Neural cell (in vitro differentiated cells): Measurements from ENCODE around the gene FARP1. TPM values are rescaled to one million over a fixed set of nuclear protein-coding genes. Genes with fewer than 3 reads are reported as not detected.

Source experiments
- H2AFZ ChIP-seq: fragments of 200-600, 300-800 bp; sonication (generic), shearing (Covaris generic); 2 replicates; pipeline ENCODE4 v1.6.0; 2014; ENCODE audit warnings: low read depth, mild to moderate bottlenecking, antibody characterized with exemption, low read length, moderate library complexity
- H3F3A ChIP-seq: fragments of 200-600 bp; shearing (Covaris generic); 2 replicates; pipeline ENCODE4 v1.6.1; 2016; ENCODE audit warnings: mild to moderate bottlenecking, moderate library complexity, mixed read lengths, antibody characterized with exemption, low read length; ENCODE audit not compliant: insufficient read depth, poor library complexity, severe bottlenecking
- H3K27ac ChIP-seq: fragments of 200-600, 300-800 bp; sonication (generic), shearing (Covaris generic); 2 replicates; pipeline ENCODE4 v1.5.1; 2014; ENCODE audit warnings: mild to moderate bottlenecking, low read length, moderate library complexity
- H3K27me3 ChIP-seq: fragments of 300-800, 200-600 bp; sonication (generic), shearing (Covaris generic); 2 replicates; pipeline ENCODE4 v1.6.0; 2014; ENCODE audit warnings: mild to moderate bottlenecking, low read depth, low read length, moderate library complexity; ENCODE audit not compliant: insufficient read depth
- H3K36me3 ChIP-seq: fragments of 300-800, 200-600 bp; sonication (generic), shearing (Covaris generic); 2 replicates; pipeline ENCODE4 v1.5.1; 2014; ENCODE audit warnings: mild to moderate bottlenecking, antibody characterized with exemption, low read length, moderate library complexity; ENCODE audit not compliant: insufficient read depth
- H3K4me2 ChIP-seq: fragments of 300-800, 200-600 bp; sonication (generic), shearing (Covaris generic); 2 replicates; pipeline ENCODE4 v1.6.0; 2014; ENCODE audit warnings: mild to moderate bottlenecking, low read length
- H3K4me3 ChIP-seq: fragments of 300-800, 200-600 bp; sonication (generic), shearing (Covaris generic); 2 replicates; pipeline ENCODE4 v1.5.1; 2014; ENCODE audit warnings: mild to moderate bottlenecking, low read length, moderate library complexity
- H3K79me2 ChIP-seq: fragments of 200-600 bp; shearing (Covaris generic); replicated peaks from 2 replicates; pipeline ENCODE4 v1.6.0; 2014; ENCODE audit warnings: mild to moderate bottlenecking, low read length, moderate library complexity; ENCODE audit not compliant: insufficient read depth
- H3K9ac ChIP-seq: fragments of 300-800, 200-600 bp; sonication (generic), shearing (Covaris generic); 2 replicates; pipeline ENCODE4 v1.6.1; 2016; ENCODE audit warnings: mild to moderate bottlenecking, low read length, mixed read lengths
- H3K9me2 ChIP-seq: fragments of 200-600 bp; shearing (Covaris generic); 2 replicates; pipeline ENCODE4 v1.6.1; 2016; ENCODE audit warnings: mild to moderate bottlenecking, low read length, mixed read lengths; ENCODE audit not compliant: insufficient read depth
- H3K9me3 ChIP-seq: fragments of 200-600, 300-800 bp; sonication (generic), shearing (Covaris generic); 2 replicates; pipeline ENCODE4 v1.6.1; 2016; ENCODE audit warnings: mild to moderate bottlenecking, mixed run types, low read length, moderate library complexity, mixed read lengths
- H4K20me1 ChIP-seq: fragments of 200-600 bp; shearing (Covaris generic); 2 replicates; pipeline ENCODE4 v1.6.1; 2016; ENCODE audit warnings: mild to moderate bottlenecking, mixed run types; ENCODE audit not compliant: insufficient read depth
- EP300 ChIP-seq: fragments of 450-650 bp; conservative IDR thresholded peaks from 2 replicates; pipeline ENCODE4 v1.6.1; 2014; ENCODE audit warnings: antibody characterized with exemption, mild to moderate bottlenecking, moderate library complexity; ENCODE audit not compliant: poor library complexity, severe bottlenecking
- EZH2 ChIP-seq: fragments of 200-600, 300-800 bp; shearing (Covaris generic), sonication (generic); IDR thresholded peaks from 2 replicates; pipeline ENCODE4 v1.6.1; 2014; ENCODE audit warnings: antibody characterized with exemption, low read length, borderline replicate concordance, mild to moderate bottlenecking; ENCODE audit not compliant: insufficient read depth, poor library complexity, severe bottlenecking
- MXI1 ChIP-seq: fragments of 450-650 bp; conservative IDR thresholded peaks from 2 replicates; pipeline ENCODE4 v1.6.1; 2014; ENCODE audit warnings: antibody characterized with exemption, mild to moderate bottlenecking; ENCODE audit not compliant: poor library complexity, severe bottlenecking
- POLR2AphosphoS5 ChIP-seq: IDR thresholded peaks from 2 replicates; pipeline ENCODE4 v1.6.1; 2012
- RAD21 ChIP-seq: fragments of 450-650 bp; conservative IDR thresholded peaks from 2 replicates; pipeline ENCODE4 v1.6.1; 2014; ENCODE audit warnings: antibody characterized with exemption, mild to moderate bottlenecking, moderate library complexity
- SMC3 ChIP-seq: fragments of 450-650 bp; conservative IDR thresholded peaks from 2 replicates; pipeline ENCODE4 v1.6.1; 2014; ENCODE audit warnings: antibody characterized with exemption, mild to moderate bottlenecking, moderate library complexity; ENCODE audit not compliant: poor library complexity
- TAF1 ChIP-seq: IDR thresholded peaks from 2 replicates; pipeline ENCODE4 v1.6.1; 2012; ENCODE audit warnings: low read depth
- polyA plus RNA-seq: library from polyadenylated mRNA; depleted of rRNA; stranded (reverse); fragments of >200 nt; gene quantifications from 2 replicates; pipeline ENCODE4 v1.2.3, GENCODE V29; 2014
- TF ChIP-seq, protein P1 (sequence below): fragments of 450-650 bp; IDR thresholded peaks from 2 replicates; pipeline ENCODE4 v1.5.1; 2014; ENCODE audit warnings: antibody characterized with exemption, mild to moderate bottlenecking, moderate library complexity; ENCODE audit not compliant: poor library complexity, severe bottlenecking
- TF ChIP-seq, protein P2 (sequence below): IDR thresholded peaks from 2 replicates; pipeline ENCODE4 v1.6.1; 2012; ENCODE audit warnings: borderline replicate concordance

The FARP1 gene
- polyA plus RNA-seq, 1 donor from 2014 or later: 19.7 TPM

DNA sequence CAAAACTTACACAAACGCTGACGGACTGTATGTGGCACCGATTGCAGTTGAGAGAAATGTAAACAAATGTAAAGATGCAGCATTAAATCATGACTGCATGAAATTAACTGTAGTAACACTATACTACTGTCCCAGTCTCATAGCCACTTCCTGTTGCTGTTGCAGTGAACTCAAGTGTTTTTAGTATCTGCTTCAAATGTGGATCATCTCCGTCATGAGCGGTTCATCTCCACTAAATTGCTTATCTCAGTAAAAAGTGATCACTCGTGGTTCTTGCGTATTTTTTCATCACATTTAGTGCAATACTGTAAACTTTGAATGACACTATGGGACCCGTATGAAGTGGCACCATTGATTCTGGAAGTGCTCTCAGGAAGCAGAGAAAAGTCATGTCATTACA lies 94.4 kb downstream of the FARP1 start:
- no peaks in the 10 kb centered on the region for H3K9me3 ChIP-seq
- H3K9ac ChIP-seq: no peak overlapping the region
- H2AFZ ChIP-seq: no peak overlapping the region
- H4K20me1 ChIP-seq: no peaks in the 10 kb centered on the region
- no peak overlapping the region for H3K27ac ChIP-seq
- H3K9me2 ChIP-seq: no peaks in the 10 kb centered on the region
- H3K36me3 ChIP-seq: no peaks in the 10 kb centered on the region
- no peaks in the 10 kb centered on the region for H3F3A ChIP-seq
- no peak overlapping the region for H3K4me2 ChIP-seq
- H3K4me3 ChIP-seq: no peak overlapping the region
- no peak for TF ChIP-seq EP300
- no peak for TF ChIP-seq TAF1
- H3K79me2 ChIP-seq: peaks cover 19% of the 10 kb centered on the region
- no peaks in the 10 kb centered on the region for H3K27me3 ChIP-seq

DNA sequence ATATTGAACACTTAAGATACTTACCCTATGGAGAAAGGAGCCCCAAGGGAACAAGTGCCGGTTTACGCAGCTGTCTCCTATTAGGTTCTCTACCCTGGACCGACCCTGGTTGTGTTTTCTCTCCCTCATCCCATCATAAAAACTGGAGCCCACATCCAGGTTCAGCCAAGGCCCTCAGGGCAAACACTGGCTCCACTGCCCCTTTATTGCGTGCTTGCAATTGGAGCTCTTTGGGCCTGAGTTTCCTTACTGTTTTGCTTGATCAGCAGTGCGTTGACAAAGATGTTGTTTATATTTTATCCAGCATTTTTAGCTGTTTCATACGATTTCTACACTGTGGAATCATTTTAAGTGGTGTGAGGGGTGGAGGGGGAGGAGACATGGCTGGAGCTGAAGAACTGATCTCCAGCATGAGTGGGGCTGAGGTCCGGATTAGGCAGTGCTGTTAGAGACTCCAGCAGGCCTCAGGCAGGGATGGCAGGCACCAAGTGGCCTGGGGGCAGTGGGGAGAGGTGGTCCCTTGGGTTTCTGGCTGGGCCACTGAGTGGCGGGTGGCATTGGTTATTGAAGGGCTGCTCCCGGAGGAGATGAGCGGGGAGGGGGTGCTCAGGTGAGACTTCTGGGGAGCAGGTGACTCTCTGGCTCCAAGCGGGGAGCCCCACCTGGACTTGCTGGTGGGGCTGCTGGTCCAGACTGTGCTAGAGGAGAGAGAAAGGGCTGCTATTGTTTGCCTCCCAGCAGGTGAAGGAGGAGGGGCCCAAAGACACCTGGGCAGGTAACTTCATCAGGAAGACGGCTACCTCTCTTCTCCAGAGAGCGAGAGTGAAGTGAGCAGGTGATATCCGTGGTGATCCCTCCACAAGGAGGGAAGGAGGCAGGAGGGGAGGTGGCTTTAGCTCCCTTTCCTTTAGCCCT lies 96.5 kb downstream of the FARP1 start:
- Histone ChIP-seq H3K79me2 (peaks cover 11% of the 10 kb centered on the region), H3K27ac (no peak overlapping the region), H3K9ac (no peak overlapping the region), H4K20me1 (no peaks in the 10 kb centered on the region), H3K4me3 (no peak overlapping the region), H3K9me2 (no peaks in the 10 kb centered on the region), H2AFZ (no peak overlapping the region), H3F3A (no peaks in the 10 kb centered on the region), H3K27me3 (no peaks in the 10 kb centered on the region), H3K4me2 (no peak overlapping the region), H3K36me3 (no peaks in the 10 kb centered on the region), H3K9me3 (no peaks in the 10 kb centered on the region)
- TF ChIP-seq, protein P1, sequence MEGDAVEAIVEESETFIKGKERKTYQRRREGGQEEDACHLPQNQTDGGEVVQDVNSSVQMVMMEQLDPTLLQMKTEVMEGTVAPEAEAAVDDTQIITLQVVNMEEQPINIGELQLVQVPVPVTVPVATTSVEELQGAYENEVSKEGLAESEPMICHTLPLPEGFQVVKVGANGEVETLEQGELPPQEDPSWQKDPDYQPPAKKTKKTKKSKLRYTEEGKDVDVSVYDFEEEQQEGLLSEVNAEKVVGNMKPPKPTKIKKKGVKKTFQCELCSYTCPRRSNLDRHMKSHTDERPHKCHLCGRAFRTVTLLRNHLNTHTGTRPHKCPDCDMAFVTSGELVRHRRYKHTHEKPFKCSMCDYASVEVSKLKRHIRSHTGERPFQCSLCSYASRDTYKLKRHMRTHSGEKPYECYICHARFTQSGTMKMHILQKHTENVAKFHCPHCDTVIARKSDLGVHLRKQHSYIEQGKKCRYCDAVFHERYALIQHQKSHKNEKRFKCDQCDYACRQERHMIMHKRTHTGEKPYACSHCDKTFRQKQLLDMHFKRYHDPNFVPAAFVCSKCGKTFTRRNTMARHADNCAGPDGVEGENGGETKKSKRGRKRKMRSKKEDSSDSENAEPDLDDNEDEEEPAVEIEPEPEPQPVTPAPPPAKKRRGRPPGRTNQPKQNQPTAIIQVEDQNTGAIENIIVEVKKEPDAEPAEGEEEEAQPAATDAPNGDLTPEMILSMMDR: no peak
- TF ChIP-seq MXI1 (no peak), POLR2AphosphoS5 (no peak), EZH2 (no peak), EP300 (no peak), TAF1 (no peak), RAD21 (no peak), SMC3 (no peak)
- TF ChIP-seq, protein P2, sequence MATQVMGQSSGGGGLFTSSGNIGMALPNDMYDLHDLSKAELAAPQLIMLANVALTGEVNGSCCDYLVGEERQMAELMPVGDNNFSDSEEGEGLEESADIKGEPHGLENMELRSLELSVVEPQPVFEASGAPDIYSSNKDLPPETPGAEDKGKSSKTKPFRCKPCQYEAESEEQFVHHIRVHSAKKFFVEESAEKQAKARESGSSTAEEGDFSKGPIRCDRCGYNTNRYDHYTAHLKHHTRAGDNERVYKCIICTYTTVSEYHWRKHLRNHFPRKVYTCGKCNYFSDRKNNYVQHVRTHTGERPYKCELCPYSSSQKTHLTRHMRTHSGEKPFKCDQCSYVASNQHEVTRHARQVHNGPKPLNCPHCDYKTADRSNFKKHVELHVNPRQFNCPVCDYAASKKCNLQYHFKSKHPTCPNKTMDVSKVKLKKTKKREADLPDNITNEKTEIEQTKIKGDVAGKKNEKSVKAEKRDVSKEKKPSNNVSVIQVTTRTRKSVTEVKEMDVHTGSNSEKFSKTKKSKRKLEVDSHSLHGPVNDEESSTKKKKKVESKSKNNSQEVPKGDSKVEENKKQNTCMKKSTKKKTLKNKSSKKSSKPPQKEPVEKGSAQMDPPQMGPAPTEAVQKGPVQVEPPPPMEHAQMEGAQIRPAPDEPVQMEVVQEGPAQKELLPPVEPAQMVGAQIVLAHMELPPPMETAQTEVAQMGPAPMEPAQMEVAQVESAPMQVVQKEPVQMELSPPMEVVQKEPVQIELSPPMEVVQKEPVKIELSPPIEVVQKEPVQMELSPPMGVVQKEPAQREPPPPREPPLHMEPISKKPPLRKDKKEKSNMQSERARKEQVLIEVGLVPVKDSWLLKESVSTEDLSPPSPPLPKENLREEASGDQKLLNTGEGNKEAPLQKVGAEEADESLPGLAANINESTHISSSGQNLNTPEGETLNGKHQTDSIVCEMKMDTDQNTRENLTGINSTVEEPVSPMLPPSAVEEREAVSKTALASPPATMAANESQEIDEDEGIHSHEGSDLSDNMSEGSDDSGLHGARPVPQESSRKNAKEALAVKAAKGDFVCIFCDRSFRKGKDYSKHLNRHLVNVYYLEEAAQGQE: no peak
